Endothelial cell of umbilical vein (primary cell): ENCODE measurements around the gene CCDC86. TPM values are rescaled to one million over a fixed set of nuclear protein-coding genes. Genes with fewer than 3 reads are reported as not detected.

Experiments
- BruUV-seq: library from RNA; stranded (reverse); fragments of 400-500 nt; replicated peaks from 2 replicates; lab custom pipeline; 2021; lab: Mats Ljungman, UMichigan
- CTCF ChIA-PET: fragments of 300-600, 350-600 bp; sonication (Branson Sonifier 250); formaldehyde crosslinking; loops from one replicate; lab custom pipeline; 2021; ENCODE audit warnings: antibody characterized with exemption, inconsistent platforms; lab: Charles Lee
- POLR2A ChIA-PET: fragments of 300-600, 350-600 bp; sonication (Branson Sonifier 250); formaldehyde crosslinking; loops from one replicate; lab custom pipeline; 2021; ENCODE audit warnings: antibody characterized with exemption, inconsistent platforms; lab: Charles Lee
- DNase-seq: peaks from one replicate; pipeline ENCODE4 v3.0.0-alpha.2; 2011; ENCODE audit warnings: low read depth, low spot score
- FAIRE-seq: peaks from 2 replicates; lab custom pipeline; 2011; peaks lifted over from hg19 to GRCh38; lab: Jason Lieb, UNC
- H2AFZ ChIP-seq: 2 replicates; pipeline ENCODE4 v1.6.0; 2012; ENCODE audit warnings: low read depth, low read length, control low read depth, inconsistent platforms
- H3K27ac ChIP-seq: 2 replicates; pipeline ENCODE4 v1.5.1; 2011; ENCODE audit warnings: low read depth, mild to moderate bottlenecking, control low read depth, low read length, moderate library complexity; ENCODE audit not compliant: insufficient read depth
- H3K27me3 ChIP-seq, 2 experiments: 2 replicates each; pipeline versions ENCODE4 v1.6.0 to v1.6.1; 2011; ENCODE audit warnings: low read length in 2 of 2, mixed read lengths in 1 of 2; ENCODE audit not compliant: control insufficient read depth in 2 of 2, insufficient read depth in 2 of 2
- H3K36me3 ChIP-seq, 2 experiments: 2 replicates in 1 of 2; 3 replicates in 1 of 2; pipeline ENCODE4 v1.5.1; 2011; ENCODE audit warnings: low read length in 2 of 2, mild to moderate bottlenecking in 1 of 2, moderate library complexity in 1 of 2; ENCODE audit not compliant: control insufficient read depth in 2 of 2, insufficient read depth in 2 of 2; ENCODE audit errors: extremely low read depth in 1 of 2
- H3K4me1 ChIP-seq: 3 replicates; pipeline ENCODE4 v1.5.1; 2011; ENCODE audit warnings: mild to moderate bottlenecking, low read length; ENCODE audit not compliant: control insufficient read depth, insufficient read depth; ENCODE audit errors: extremely low read depth
- H3K4me2 ChIP-seq: 2 replicates; pipeline ENCODE4 v1.6.1; 2011; ENCODE audit warnings: low read length, control low read depth, mixed read lengths; ENCODE audit not compliant: insufficient read depth
- H3K4me3 ChIP-seq, 3 experiments: fragments of 200-600 bp in 1 of 3; sonication (generic), shearing (Covaris generic) in 1 of 3; replicated peaks in 1 of 3; 2 replicates each; pipeline ENCODE4 v1.5.1; 2011 to 2016; ENCODE audit warnings: control low read depth in 3 of 3, low read length in 3 of 3, mild to moderate bottlenecking in 2 of 3, inconsistent platforms in 1 of 3, low read depth in 1 of 3, moderate library complexity in 1 of 3; ENCODE audit not compliant: insufficient read depth in 1 of 3
- H3K79me2 ChIP-seq: 2 replicates; pipeline ENCODE4 v1.6.0; 2012; ENCODE audit warnings: low read length, inconsistent platforms; ENCODE audit not compliant: control insufficient read depth, insufficient read depth
- H3K9ac ChIP-seq: replicated peaks from 2 replicates; pipeline ENCODE3; 2011; ENCODE audit warnings: low read length, control low read depth; ENCODE audit not compliant: insufficient read depth; ENCODE audit errors: extremely low read depth
- H3K9me1 ChIP-seq: replicated peaks from 3 replicates; pipeline ENCODE4 v1.6.0; 2011; ENCODE audit warnings: mild to moderate bottlenecking, low read length; ENCODE audit not compliant: control insufficient read depth, insufficient read depth; ENCODE audit errors: extremely low read depth
- H3K9me3 ChIP-seq: replicated peaks from 2 replicates; pipeline ENCODE4 v1.5.1; 2012; ENCODE audit warnings: low read length, inconsistent platforms; ENCODE audit not compliant: control insufficient read depth, insufficient read depth
- H4K20me1 ChIP-seq: replicated peaks from 2 replicates; pipeline ENCODE3; 2011; ENCODE audit warnings: mild to moderate bottlenecking, low read length; ENCODE audit not compliant: control insufficient read depth, insufficient read depth; ENCODE audit errors: extremely low read depth
- EZH2 ChIP-seq: IDR thresholded peaks from 2 replicates; pipeline ENCODE4 v1.6.1; 2012; ENCODE audit warnings: borderline replicate concordance, low read depth, mild to moderate bottlenecking, moderate library complexity, low read length, inconsistent platforms; ENCODE audit not compliant: severe bottlenecking
- FOS ChIP-seq: IDR thresholded peaks from 2 replicates; pipeline ENCODE4 v1.6.1; 2011; ENCODE audit warnings: mild to moderate bottlenecking, low read length, moderate library complexity, borderline replicate concordance; ENCODE audit not compliant: insufficient read depth
- GATA2 ChIP-seq: IDR thresholded peaks from 2 replicates; pipeline ENCODE4 v1.7.0; 2011; ENCODE audit warnings: low read depth, mild to moderate bottlenecking, moderate library complexity, mixed read lengths, low read length; ENCODE audit not compliant: insufficient read length, insufficient read depth
- JUN ChIP-seq: IDR thresholded peaks from 2 replicates; pipeline ENCODE4 v1.6.1; 2011; ENCODE audit warnings: borderline replicate concordance, low read depth; ENCODE audit not compliant: insufficient read length, insufficient read depth
- MYC ChIP-seq: IDR thresholded peaks from one replicate; pipeline ENCODE4 v1.6.1; 2011; ENCODE audit warnings: mild to moderate bottlenecking, low read depth, low read length
- POLR2A ChIP-seq: IDR thresholded peaks from 2 replicates; pipeline ENCODE4 v1.6.1; 2012; ENCODE audit warnings: low read depth, mild to moderate bottlenecking, control low read depth, low read length
- POLR2AphosphoS5 ChIP-seq: IDR thresholded peaks from 2 replicates; pipeline ENCODE4 v1.6.1; 2012; ENCODE audit warnings: low read depth, mild to moderate bottlenecking, control low read depth, low read length, moderate library complexity; ENCODE audit not compliant: insufficient read depth
- dilution Hi-C: fragments of 300-500 bp; cut with MboI; formaldehyde crosslinking; loops from one replicate; pipeline ENCODE4 v1.15.0; 2019; ENCODE audit warnings: low sequenced_read_pairs; ENCODE audit not compliant: extremely low pct_ligation_motif_present
- intact Hi-C: fragments of 100-400 bp; cut with micrococcal nuclease; formaldehyde crosslinking; loops from one replicate; pipeline ENCODE4 v1.10.0; 2022
- polyA plus RNA-seq, 4 experiments: library from polyadenylated mRNA; depleted of rRNA in 3 of 4; stranded (reverse) in 3 of 4; unstranded in 1 of 4; fragments of >200 nt; gene quantifications; 2 replicates each; pipeline versions ENCODE4 v1.2.1 to v1.2.3, GENCODE V29; 2011 to 2012; ENCODE audit warnings: missing spikeins in 1 of 4
- total RNA-seq: library from RNA; stranded (reverse); gene quantifications from 2 replicates; pipeline ENCODE4 v1.2.3, GENCODE V29; 2021
- TF ChIP-seq, protein P1 (sequence below), 2 donors: IDR thresholded peaks; 1 replicate in 1 of 2; 2 replicates in 1 of 2; pipeline ENCODE4 v1.5.1; 2011; ENCODE audit warnings: low read length in 2 of 2, mild to moderate bottlenecking in 2 of 2, moderate library complexity in 2 of 2, control low read depth in 1 of 2, inconsistent platforms in 1 of 2, low read depth in 1 of 2; ENCODE audit not compliant: insufficient read depth in 1 of 2; ENCODE audit errors: extremely low read depth in 1 of 2
- TF ChIP-seq, protein P2 (sequence below): IDR thresholded peaks from 2 replicates; pipeline ENCODE4 v1.6.1; 2011; ENCODE audit not compliant: insufficient read depth, insufficient read length

The CCDC86 gene
- total and polyA plus RNA-seq, 2 donors (not counting 3 experiments of a cell fraction or from before 2014, with no cell fraction given): 29.8 to 60.8 TPM

DNA sequence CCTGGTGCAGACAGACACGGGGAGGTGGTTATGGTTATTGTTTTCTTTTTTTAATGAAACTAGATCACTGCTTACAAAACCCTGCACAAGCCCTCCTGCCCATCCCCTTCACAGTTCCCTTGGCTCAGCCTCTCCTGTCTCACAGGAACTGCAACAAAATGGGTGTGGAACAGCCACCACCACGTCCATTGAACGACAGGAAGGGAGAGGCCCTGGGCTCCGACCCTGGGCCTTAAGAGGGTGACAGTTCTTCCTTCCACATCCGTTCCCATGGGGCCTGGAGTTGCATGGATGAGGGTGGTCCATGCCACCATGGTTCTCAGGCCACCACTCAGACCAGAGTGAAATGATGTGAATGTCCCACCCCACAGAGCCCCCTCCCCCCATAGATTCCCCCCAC is 48.8 kb downstream of the CCDC86 start:
- dilution Hi-C loops (no loop called here), intact Hi-C loops (no loop called here)
- no peaks in the 10 kb centered on the region for H4K20me1 ChIP-seq
- no peaks in the 10 kb centered on the region for H3K9me3 ChIP-seq
- no peak overlapping the region for H3K9ac ChIP-seq
- ChIA-PET POLR2A (no interaction called here), CTCF (interaction anchor here (0.9 to 9.3 kb wide), 6 partner anchors 10 to 115 kb away, joined by 3 to 607 read pairs (median 4); partner anchors contain the start of gene TMEM109)
- DNase-seq (no peak), FAIRE-seq (no peak)
- peaks cover 5 to 9% of the 10 kb centered on the region in 2 experiments for H3K36me3 ChIP-seq
- TF ChIP-seq MYC (no peak), POLR2AphosphoS5 (no peak), GATA2 (no peak), FOS (no peak), EZH2 (no peak), POLR2A (no peak), JUN (no peak)
- TF ChIP-seq, protein P1, sequence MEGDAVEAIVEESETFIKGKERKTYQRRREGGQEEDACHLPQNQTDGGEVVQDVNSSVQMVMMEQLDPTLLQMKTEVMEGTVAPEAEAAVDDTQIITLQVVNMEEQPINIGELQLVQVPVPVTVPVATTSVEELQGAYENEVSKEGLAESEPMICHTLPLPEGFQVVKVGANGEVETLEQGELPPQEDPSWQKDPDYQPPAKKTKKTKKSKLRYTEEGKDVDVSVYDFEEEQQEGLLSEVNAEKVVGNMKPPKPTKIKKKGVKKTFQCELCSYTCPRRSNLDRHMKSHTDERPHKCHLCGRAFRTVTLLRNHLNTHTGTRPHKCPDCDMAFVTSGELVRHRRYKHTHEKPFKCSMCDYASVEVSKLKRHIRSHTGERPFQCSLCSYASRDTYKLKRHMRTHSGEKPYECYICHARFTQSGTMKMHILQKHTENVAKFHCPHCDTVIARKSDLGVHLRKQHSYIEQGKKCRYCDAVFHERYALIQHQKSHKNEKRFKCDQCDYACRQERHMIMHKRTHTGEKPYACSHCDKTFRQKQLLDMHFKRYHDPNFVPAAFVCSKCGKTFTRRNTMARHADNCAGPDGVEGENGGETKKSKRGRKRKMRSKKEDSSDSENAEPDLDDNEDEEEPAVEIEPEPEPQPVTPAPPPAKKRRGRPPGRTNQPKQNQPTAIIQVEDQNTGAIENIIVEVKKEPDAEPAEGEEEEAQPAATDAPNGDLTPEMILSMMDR (IDR thresholded peaks at IDR 0.05; ENCODE audit: extremely low read depth in 1 of 2, insufficient read depth in 1 of 2, low read depth in 1 of 2, low read length in 2 of 2): no peak
- TF ChIP-seq, protein P2, sequence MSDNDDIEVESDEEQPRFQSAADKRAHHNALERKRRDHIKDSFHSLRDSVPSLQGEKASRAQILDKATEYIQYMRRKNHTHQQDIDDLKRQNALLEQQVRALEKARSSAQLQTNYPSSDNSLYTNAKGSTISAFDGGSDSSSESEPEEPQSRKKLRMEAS: no peak
- no peaks in the 10 kb centered on the region for H3K27me3 ChIP-seq
- H3K9me1 ChIP-seq: no peaks in the 10 kb centered on the region
- H2AFZ ChIP-seq: no peak overlapping the region
- no peak overlapping the region for H3K4me2 ChIP-seq
- peaks cover 20% of the 10 kb centered on the region for H3K4me1 ChIP-seq
- no peak overlapping the region for H3K27ac ChIP-seq
- BruUV-seq: no TSS peak
- H3K4me3 ChIP-seq: no peak overlapping the region
- H3K79me2 ChIP-seq: no peaks in the 10 kb centered on the region
